ENCODE results near the gene TMEM18. TPM values are rescaled to one million over a fixed set of nuclear protein-coding genes. Genes with fewer than 3 reads are reported as not detected.

Gene TMEM18
- total RNA-seq, 2 donors from 2014 or later, result 16.4 to 19.6 TPM

DNA sequence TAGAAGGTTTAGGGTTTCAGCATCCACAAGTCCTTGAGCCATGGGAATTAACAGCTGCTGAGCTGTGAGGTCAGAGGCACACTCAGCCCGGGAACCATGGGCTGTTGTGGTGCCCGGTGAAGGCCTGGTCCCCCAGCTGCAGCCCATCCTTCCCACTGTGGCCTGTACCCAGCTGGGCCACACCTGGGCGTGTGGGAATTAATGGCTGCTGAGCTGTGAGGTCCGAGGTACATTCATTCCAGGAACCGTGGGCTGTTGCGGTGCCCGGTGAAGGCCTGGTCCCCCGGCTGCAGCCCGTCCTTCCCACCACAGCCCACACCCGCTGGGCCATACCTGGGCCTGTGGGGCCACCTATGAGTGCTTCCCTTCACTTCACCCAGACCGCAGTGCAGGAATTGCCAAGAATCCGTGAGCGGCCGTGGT is 25.2 kb downstream of the TMEM18 start:
- intact Hi-C loops (cut with DNase I), result no loop called here
- no peak for DNase-seq
- Histone ChIP-seq H3K9ac (ENCODE audit: low read depth in 2 of 2, low read length in 2 of 2) (no peak overlapping the region), H3K9me3 (no peaks in the 10 kb centered on the region), H3K27me3 (no peaks in the 10 kb centered on the region), H3K27ac (no peak overlapping the region), H3K4me1 (no peaks in the 10 kb centered on the region), H3K36me3 (no peaks in the 10 kb centered on the region), H3K4me3 (no peak overlapping the region)
- TF ChIP-seq, protein P1, sequence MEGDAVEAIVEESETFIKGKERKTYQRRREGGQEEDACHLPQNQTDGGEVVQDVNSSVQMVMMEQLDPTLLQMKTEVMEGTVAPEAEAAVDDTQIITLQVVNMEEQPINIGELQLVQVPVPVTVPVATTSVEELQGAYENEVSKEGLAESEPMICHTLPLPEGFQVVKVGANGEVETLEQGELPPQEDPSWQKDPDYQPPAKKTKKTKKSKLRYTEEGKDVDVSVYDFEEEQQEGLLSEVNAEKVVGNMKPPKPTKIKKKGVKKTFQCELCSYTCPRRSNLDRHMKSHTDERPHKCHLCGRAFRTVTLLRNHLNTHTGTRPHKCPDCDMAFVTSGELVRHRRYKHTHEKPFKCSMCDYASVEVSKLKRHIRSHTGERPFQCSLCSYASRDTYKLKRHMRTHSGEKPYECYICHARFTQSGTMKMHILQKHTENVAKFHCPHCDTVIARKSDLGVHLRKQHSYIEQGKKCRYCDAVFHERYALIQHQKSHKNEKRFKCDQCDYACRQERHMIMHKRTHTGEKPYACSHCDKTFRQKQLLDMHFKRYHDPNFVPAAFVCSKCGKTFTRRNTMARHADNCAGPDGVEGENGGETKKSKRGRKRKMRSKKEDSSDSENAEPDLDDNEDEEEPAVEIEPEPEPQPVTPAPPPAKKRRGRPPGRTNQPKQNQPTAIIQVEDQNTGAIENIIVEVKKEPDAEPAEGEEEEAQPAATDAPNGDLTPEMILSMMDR (IDR thresholded peaks at IDR 0.05), result no peak

DNA sequence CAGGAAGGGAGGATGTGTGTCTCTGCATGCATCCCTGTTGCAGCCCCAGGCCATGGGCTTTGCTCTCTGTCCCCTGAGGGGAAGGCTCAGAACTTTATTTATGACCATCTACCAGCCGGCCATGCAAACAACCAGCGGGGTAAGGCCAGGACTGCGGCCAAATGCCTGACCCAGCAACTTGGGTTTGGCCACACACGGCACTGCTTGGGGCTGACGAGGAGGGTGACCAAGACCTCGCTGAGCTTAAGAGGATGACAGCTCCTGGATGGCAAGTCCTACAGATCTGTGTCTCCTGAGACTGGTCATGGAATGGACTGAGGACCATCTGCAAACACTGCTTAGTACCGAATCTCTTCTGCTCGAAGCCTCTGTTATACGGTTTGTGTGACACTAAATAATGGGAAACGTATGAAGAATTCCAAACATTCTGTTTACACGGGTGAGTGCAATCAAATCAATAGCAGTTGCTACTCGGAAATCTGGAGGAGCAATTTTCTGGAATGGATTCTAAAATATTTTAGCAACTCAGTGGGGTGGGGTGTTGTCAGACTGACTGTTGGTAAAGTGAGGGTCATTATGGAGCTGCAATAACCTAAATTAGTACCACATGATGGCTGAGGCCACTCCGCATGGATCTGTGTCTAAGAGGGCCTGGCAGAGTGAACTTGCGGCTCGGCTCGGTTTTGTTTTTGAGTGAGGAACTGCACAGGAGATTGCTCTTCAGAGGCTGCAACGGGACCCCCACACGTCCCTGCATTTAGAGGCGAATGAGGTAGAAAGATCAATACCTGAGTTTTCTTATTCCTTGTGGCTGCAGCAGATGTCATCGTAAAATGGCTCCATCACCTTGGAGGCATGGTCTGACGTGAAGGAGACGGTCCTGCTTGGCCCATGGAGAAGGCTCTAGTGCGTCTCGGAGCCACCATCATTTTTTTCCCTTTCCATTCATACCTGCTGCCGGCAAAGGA is 26.6 kb downstream of the TMEM18 start:
- intact Hi-C loops (cut with DNase I), result no loop called here

DNA sequence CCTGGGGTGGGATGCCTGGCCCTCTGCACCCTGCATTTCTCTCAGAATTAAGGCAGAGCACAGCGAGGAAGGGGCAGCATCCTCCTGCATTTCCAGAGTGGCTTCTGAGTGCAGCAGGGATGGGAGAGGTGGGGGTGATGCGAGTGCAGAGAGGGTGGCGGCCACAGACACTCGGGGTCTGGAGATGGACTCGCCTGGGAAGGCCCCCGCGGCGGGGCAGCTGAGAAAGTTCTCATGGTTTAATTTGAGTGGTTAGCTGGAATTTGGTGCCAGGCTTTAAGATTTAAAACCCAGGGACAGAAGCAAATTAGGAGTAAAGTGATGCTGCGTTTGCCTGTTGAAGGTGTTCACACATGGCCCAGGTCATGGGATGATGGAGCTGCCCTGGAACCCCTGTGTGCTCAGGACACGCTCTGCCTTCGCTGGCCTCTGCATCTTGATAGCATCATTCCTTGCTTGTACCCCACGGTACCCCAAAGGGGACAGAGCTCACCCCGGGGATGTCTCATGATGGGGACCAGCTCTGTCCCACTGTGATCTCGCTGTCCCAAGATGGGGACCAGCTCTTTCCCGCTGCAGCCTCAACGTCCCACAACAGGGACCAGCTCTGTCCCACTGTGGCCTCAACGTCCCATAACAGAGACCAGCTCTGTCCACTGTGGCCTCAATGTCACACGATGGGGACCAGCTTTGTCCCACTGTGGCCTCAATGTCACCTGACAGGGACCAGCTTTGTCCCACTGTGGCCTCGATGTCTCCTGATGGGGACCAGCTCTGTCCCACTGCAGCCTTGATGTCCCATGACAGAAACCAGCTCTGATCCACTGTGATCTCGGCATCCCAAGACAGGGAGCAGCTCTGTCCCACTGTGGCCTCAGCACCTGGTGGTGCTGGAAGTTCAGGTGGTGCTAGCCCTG is 27.5 kb downstream of the TMEM18 start:
- Histone ChIP-seq H3K9ac (ENCODE audit: low read depth in 2 of 2, low read length in 2 of 2) (no peak overlapping the region), H3K36me3 (no peaks in the 10 kb centered on the region), H3K9me3 (no peaks in the 10 kb centered on the region), H3K27me3 (no peaks in the 10 kb centered on the region), H3K27ac (no peak overlapping the region), H3K4me1 (no peaks in the 10 kb centered on the region), H3K4me3 (no peak overlapping the region)
- no peak for DNase-seq
- intact Hi-C loops (cut with DNase I), result no loop called here
- TF ChIP-seq, protein P1 (IDR thresholded peaks at IDR 0.05), result no peak

More for the DNA sequence above, 26.6 kb downstream of the TMEM18 start:
- Histone ChIP-seq H3K4me1 (no peaks in the 10 kb centered on the region), H3K4me3 (no peak overlapping the region), H3K36me3 (no peaks in the 10 kb centered on the region), H3K9me3 (no peaks in the 10 kb centered on the region), H3K27me3 (no peaks in the 10 kb centered on the region), H3K9ac (ENCODE audit: low read depth in 2 of 2, low read length in 2 of 2) (no peak overlapping the region), H3K27ac (no peak overlapping the region)
- DNase-seq, result no peak
- TF ChIP-seq, protein P1 (IDR thresholded peaks at IDR 0.05), result no peak

DNA sequence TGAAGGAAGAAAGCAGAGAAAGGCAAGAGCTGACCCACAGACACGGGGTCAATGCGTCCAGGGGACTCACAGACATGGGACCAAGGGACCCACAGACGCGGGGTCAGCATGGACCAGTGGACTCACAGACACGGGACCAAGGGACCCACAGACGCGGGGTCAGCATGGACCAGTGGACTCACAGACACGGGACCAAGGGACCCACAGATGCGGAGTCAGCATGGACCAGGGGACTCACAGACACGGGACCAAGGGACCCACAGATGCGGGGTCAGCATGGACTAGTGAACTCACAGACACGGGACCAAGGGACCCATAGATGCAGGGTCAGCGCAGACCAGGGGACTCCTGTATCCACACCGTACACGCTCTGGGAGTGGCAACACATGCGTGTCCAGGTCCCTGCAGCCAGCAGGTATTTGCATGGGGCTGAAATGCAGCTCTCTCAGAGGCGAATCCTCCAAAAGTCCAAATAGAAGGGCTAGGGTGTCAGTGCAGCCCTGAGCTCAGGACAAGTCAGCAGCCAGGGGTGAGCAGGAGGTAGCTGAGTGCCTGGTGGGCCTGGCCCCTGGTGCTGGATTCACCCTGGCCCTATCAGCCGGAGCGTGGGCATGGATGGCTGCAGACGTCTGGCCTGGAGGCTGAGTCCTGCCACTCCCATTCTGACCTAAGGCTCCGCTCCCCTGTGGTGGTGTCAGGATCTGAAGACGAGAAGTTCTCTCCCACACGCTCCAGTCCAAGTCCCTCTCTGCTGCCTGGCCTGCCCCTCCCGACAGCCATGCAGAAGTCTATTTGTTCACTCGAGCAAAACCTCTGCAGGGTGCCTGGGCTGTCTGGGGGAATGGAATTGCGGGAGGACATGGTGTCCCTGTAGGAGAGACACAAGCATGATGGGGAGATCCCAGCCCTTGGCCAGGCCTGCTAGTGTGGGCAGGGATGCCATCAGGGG is 28.5 kb downstream of the TMEM18 start:
- Histone ChIP-seq H3K27me3 (no peaks in the 10 kb centered on the region), H3K27ac (no peak overlapping the region), H3K4me1 (no peaks in the 10 kb centered on the region), H3K36me3 (no peaks in the 10 kb centered on the region), H3K9me3 (no peaks in the 10 kb centered on the region), H3K4me3 (no peak overlapping the region), H3K9ac (ENCODE audit: low read depth in 2 of 2, low read length in 2 of 2) (no peak overlapping the region)
- intact Hi-C loops (cut with DNase I), result no loop called here
- DNase-seq, result no peak
- TF ChIP-seq, protein P1 (IDR thresholded peaks at IDR 0.05), result no peak

Data from colonic mucosa (tissue), 4 donors.